HL-60 (cell line): Measurements from ENCODE around the gene UBE4B.

Experiments
- CTCF ChIP-seq: IDR thresholded peaks from one replicate; pipeline ENCODE4 v1.5.1; 2011; ENCODE audit warnings: low read length, control low read depth, inconsistent platforms; ENCODE audit not compliant: insufficient read depth
- GABPA ChIP-seq: IDR thresholded peaks from 2 replicates; pipeline ENCODE4 v1.6.1; 2012; ENCODE audit warnings: low read depth
- POLR2AphosphoS5 ChIP-seq: IDR thresholded peaks from 2 replicates; pipeline ENCODE4 v1.6.1; 2012; ENCODE audit warnings: low read depth

- TF ChIP-seq GABPA (no peak), CTCF (no peak), POLR2AphosphoS5 (no peak)
Measured at GRCh38 chr1:10193288-10193687, 160.5 kb downstream of the UBE4B start.
